IMR-90 (cell line): ENCODE results near the gene ZSCAN5A. TPM values are rescaled to one million over a fixed set of nuclear protein-coding genes. Genes with fewer than 3 reads are reported as not detected.

ENCODE experiments used
- ATAC-seq: fragments of 200-7000 bp; cut with Tn5 transposase; 2 replicates; pipeline ENCODE4 v1.9.1; 2020; ENCODE audit warnings: low read depth, mild to moderate bottlenecking, moderate library complexity
- BruUV-seq: library from RNA; stranded (reverse); fragments of 400-500 nt; replicated peaks from 2 replicates; lab custom pipeline; 2021; lab: Mats Ljungman, UMichigan
- CTCF ChIA-PET: fragments of 300-600 bp; formaldehyde crosslinking; extraction: SDS; loops from one replicate; lab custom pipeline; 2021; ENCODE audit warnings: antibody characterized with exemption; lab: Yijun Ruan, JAX
- POLR2A ChIA-PET: fragments of 300-600 bp; sonication (Branson Sonifier 250); formaldehyde crosslinking; loops from one replicate; lab custom pipeline; 2022; ENCODE audit warnings: antibody characterized with exemption; ENCODE audit not compliant: unreplicated experiment; lab: Charles Lee
- DNase-seq: peaks from one replicate; pipeline ENCODE4 v3.0.0; 2013
- H2AFZ ChIP-seq: replicated peaks from 2 replicates; pipeline ENCODE3; 2013; ENCODE audit warnings: low read length, mild to moderate bottlenecking; ENCODE audit not compliant: poor library complexity
- H2AK5ac ChIP-seq: 2 replicates; pipeline ENCODE4 v1.6.1; 2013; ENCODE audit warnings: low read depth, low read length, inconsistent platforms
- H2AK9ac ChIP-seq: replicated peaks from 2 replicates; pipeline ENCODE3; 2013; ENCODE audit warnings: mild to moderate bottlenecking, low read depth, low read length, moderate library complexity; ENCODE audit not compliant: poor library complexity
- H2BK120ac ChIP-seq: 2 replicates; pipeline ENCODE4 v1.6.1; 2013; ENCODE audit warnings: low read depth, low read length, inconsistent platforms
- H2BK15ac ChIP-seq: 3 replicates; pipeline ENCODE4 v1.6.1; 2013; ENCODE audit warnings: low read depth, low read length, inconsistent platforms
- H2BK20ac ChIP-seq: 2 replicates; pipeline ENCODE4 v1.6.1; 2013; ENCODE audit warnings: low read depth, mild to moderate bottlenecking, inconsistent platforms, low read length, moderate library complexity
- H2BK5ac ChIP-seq: 2 replicates; pipeline ENCODE4 v1.6.1; 2013; ENCODE audit warnings: mild to moderate bottlenecking, low read depth, low read length, inconsistent platforms; ENCODE audit not compliant: poor library complexity, severe bottlenecking
- H3K14ac ChIP-seq: replicated peaks from 2 replicates; pipeline ENCODE4 v1.6.1; 2013; ENCODE audit warnings: low read depth, low read length, inconsistent platforms
- H3K18ac ChIP-seq: 2 replicates; pipeline ENCODE4 v1.6.1; 2013; ENCODE audit warnings: low read depth, low read length, control low read depth
- H3K23ac ChIP-seq: 2 replicates; pipeline ENCODE4 v1.6.1; 2013; ENCODE audit warnings: low read depth, low read length, inconsistent platforms
- H3K27ac ChIP-seq: 2 replicates; pipeline ENCODE4 v1.5.1; 2013; ENCODE audit warnings: mild to moderate bottlenecking, control low read depth, low read length; ENCODE audit not compliant: insufficient read depth
- H3K27me3 ChIP-seq: 2 replicates; pipeline ENCODE4 v1.6.1; 2013; ENCODE audit warnings: low read length; ENCODE audit not compliant: control insufficient read depth, insufficient read depth
- H3K36me3 ChIP-seq: 2 replicates; pipeline ENCODE4 v1.6.1; 2013; ENCODE audit warnings: low read length, mixed read lengths; ENCODE audit not compliant: control insufficient read depth, insufficient read depth
- H3K4ac ChIP-seq: 2 replicates; pipeline ENCODE4 v1.6.1; 2013; ENCODE audit warnings: low read depth, low read length, inconsistent platforms
- H3K4me1 ChIP-seq: 2 replicates; pipeline ENCODE4 v1.6.1; 2013; ENCODE audit warnings: low read length, mixed read lengths; ENCODE audit not compliant: control insufficient read depth, insufficient read depth
- H3K4me2 ChIP-seq: 2 replicates; pipeline ENCODE4 v1.6.1; 2013; ENCODE audit warnings: low read depth, mild to moderate bottlenecking, control low read depth, low read length, moderate library complexity
- H3K4me3 ChIP-seq: 2 replicates; pipeline ENCODE4 v1.5.1; 2013; ENCODE audit warnings: low read depth, mild to moderate bottlenecking, control low read depth, low read length, moderate library complexity; ENCODE audit not compliant: insufficient read depth
- H3K56ac ChIP-seq: 2 replicates; pipeline ENCODE4 v1.6.1; 2013; ENCODE audit warnings: low read length, inconsistent platforms; ENCODE audit not compliant: insufficient read depth; ENCODE audit errors: extremely low read depth
- H3K79me1 ChIP-seq, 2 experiments: 2 replicates each; pipeline ENCODE4 v1.6.1; 2013; ENCODE audit warnings: low read length in 2 of 2, inconsistent platforms in 1 of 2, low read depth in 1 of 2
- H3K9ac ChIP-seq: 2 replicates; pipeline ENCODE4 v1.6.1; 2013; ENCODE audit warnings: low read depth, low read length, control low read depth
- H3K9me1 ChIP-seq: 2 replicates; pipeline ENCODE4 v1.6.1; 2013; ENCODE audit warnings: low read length, inconsistent platforms; ENCODE audit not compliant: insufficient read depth
- H3K9me3 ChIP-seq: 2 replicates; pipeline ENCODE4 v1.6.1; 2013; ENCODE audit warnings: low read length; ENCODE audit not compliant: control insufficient read depth, insufficient read depth
- H4K20me1 ChIP-seq: 2 replicates; pipeline ENCODE4 v1.6.1; 2013; ENCODE audit warnings: low read length, inconsistent platforms; ENCODE audit not compliant: insufficient read depth
- H4K5ac ChIP-seq: 2 replicates; pipeline ENCODE4 v1.6.1; 2013; ENCODE audit warnings: mild to moderate bottlenecking, low read depth, low read length, control low read depth
- H4K8ac ChIP-seq, 2 experiments: 2 replicates each; pipeline ENCODE4 v1.6.1; 2013; ENCODE audit warnings: low read depth in 2 of 2, low read length in 2 of 2, control low read depth in 1 of 2, inconsistent platforms in 1 of 2
- H4K91ac ChIP-seq: 2 replicates; pipeline ENCODE4 v1.6.1; 2013; ENCODE audit warnings: low read depth, low read length, inconsistent platforms; ENCODE audit not compliant: insufficient read depth
- BHLHE40 ChIP-seq: fragments of 150-350 bp; IDR thresholded peaks from 2 replicates; pipeline ENCODE4 v1.6.1; 2016; ENCODE audit warnings: mild to moderate bottlenecking, low read depth, low read length
- CEBPB ChIP-seq: IDR thresholded peaks from 2 replicates; pipeline ENCODE4 v1.6.1; 2012; ENCODE audit warnings: low read depth, low read length, improper control_type of control experiment
- FOS ChIP-seq: fragments of 150-350 bp; IDR thresholded peaks from 2 replicates; pipeline ENCODE4 v1.6.1; 2016; ENCODE audit warnings: low read depth, low read length
- MAFK ChIP-seq: IDR thresholded peaks from 2 replicates; pipeline ENCODE4 v1.6.1; 2012; ENCODE audit warnings: low read depth, low read length, improper control_type of control experiment
- MAZ ChIP-seq: IDR thresholded peaks from 2 replicates; pipeline ENCODE4 v1.6.1; 2012; ENCODE audit warnings: low read depth, mild to moderate bottlenecking, low read length, improper control_type of control experiment, moderate library complexity, borderline replicate concordance
- MXI1 ChIP-seq: IDR thresholded peaks from 2 replicates; pipeline ENCODE4 v1.6.1; 2012; ENCODE audit warnings: low read depth, mild to moderate bottlenecking, low read length, moderate library complexity, borderline replicate concordance
- NFE2L2 ChIP-seq: fragments of 150-350 bp; IDR thresholded peaks from 2 replicates; pipeline ENCODE4 v1.6.1; 2016; ENCODE audit warnings: low read depth, mild to moderate bottlenecking, low read length
- POLR2A ChIP-seq: IDR thresholded peaks from 2 replicates; pipeline ENCODE4 v1.6.1; 2012; ENCODE audit warnings: mild to moderate bottlenecking, low read depth, low read length
- RFX5 ChIP-seq: IDR thresholded peaks from 2 replicates; pipeline ENCODE4 v1.8.0; 2012; ENCODE audit warnings: low read depth, mild to moderate bottlenecking, low read length, moderate library complexity
- SMC3 ChIP-seq: fragments of 150-350 bp; IDR thresholded peaks from 2 replicates; pipeline ENCODE4 v1.6.1; 2016; ENCODE audit warnings: low read depth, mild to moderate bottlenecking, antibody characterized with exemption, low read length, moderate library complexity
- WGBS, 2 experiments: methylation state at CpG; one replicate each; pipeline versions ENCODE4 v1.1.5 to v1.1.7; 2013; ENCODE audit warnings: missing lambda C conversion rate in 2 of 2; ENCODE audit not compliant: insufficient read length in 1 of 2; ENCODE audit errors: extremely low coverage in 2 of 2; 5-methylcytosine and 5-hydroxymethylcytosine counted together
- dilution Hi-C: fragments of 300-500 bp; cut with HindIII; formaldehyde crosslinking; loops from one replicate; pipeline ENCODE4 v1.14.3; 2018; ENCODE audit warnings: low sequenced_read_pairs; ENCODE audit not compliant: unreplicated experiment
- in situ Hi-C: fragments of 300-500 bp; cut with MboI; formaldehyde crosslinking; loops from 3 replicates; pipeline ENCODE4 v1.14.3; 2019; ENCODE audit warnings: low sequenced_read_pairs, inconsistent platforms, mixed read lengths
- intact Hi-C: fragments of 100-400 bp; cut with micrococcal nuclease; formaldehyde crosslinking; loops from 2 replicates; pipeline ENCODE4 v1.10.0; 2022
- polyA plus RNA-seq, 3 experiments: library from polyadenylated mRNA; depleted of rRNA; stranded (reverse); fragments of >200 nt; gene quantifications; 2 replicates each; pipeline ENCODE4 v1.2.3, GENCODE V29; 2012; ENCODE audit warnings: low replicate concordance in 1 of 3
- total RNA-seq: library from RNA; depleted of rRNA; stranded (reverse); fragments of >200 nt; gene quantifications from 2 replicates; pipeline ENCODE4 v1.2.3, GENCODE V29; 2012
- TF ChIP-seq, protein P1 (sequence below): fragments of 150-350 bp; IDR thresholded peaks from 2 replicates; pipeline ENCODE4 v1.6.1; 2017; ENCODE audit warnings: mild to moderate bottlenecking, antibody characterized with exemption, low read length, low read depth
- TF ChIP-seq, protein P2 (sequence below): conservative IDR thresholded peaks from 2 replicates; pipeline ENCODE4 v1.5.1; 2012; ENCODE audit warnings: mild to moderate bottlenecking, low read depth, low read length, improper control_type of control experiment

The ZSCAN5A gene
- total and polyA plus RNA-seq, 2 of the 4 experiments (the other 2 are of a cell fraction) = 4.3 to 5.0 TPM

DNA sequence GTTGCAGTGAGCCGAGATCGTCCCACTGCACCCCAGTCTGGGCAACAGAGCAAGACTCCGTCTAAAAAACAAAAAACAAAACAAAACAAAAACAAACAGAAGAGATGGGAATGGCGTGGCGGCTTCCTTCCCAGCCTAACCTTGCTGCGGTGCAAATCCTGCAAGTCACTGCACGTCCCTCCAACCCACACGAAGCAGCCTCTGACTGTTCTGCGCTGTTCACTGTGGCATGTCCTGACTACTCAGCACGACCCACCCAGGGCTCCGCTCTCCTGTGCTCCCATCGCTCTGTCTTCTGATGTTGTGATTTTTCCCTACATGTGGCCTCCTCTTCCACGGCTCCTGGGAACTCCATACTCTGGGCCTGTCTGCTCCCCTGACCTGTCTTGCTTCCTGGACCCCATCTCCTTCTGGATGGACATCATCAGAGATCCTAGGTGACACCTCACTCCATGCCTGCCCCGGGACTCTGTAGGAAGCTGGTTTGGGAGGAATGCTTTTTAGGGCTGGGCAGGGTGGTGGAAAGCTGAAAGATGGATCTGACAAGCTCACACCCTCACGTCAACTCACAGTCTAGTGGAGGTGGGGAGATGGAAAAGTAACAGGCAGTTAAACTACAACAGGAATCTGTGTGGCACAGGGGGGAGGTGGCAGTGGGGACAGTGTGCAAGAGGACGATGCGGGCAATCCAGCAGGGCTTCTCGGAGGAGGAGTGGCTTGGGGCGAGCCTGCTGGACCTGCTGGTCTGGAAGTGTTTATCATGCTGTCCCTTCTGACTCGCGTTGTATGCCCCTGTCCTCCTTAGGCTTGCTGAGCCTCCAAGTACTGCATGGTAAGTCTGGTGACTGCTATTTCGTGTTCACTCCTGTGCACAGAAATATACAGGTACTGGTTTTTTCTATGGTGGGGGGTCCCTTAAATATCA is 18.8 kb downstream of the ZSCAN5A start:
- no peaks in the 10 kb centered on the region for H3K79me1 ChIP-seq
- H4K20me1 ChIP-seq = no peaks in the 10 kb centered on the region
- H2BK20ac ChIP-seq = no peak overlapping the region
- H3K4me3 ChIP-seq = no peak overlapping the region
- H3K4me2 ChIP-seq = no peak overlapping the region
- CTCF ChIA-PET = interaction anchor here (0.6 kb wide), 1 partner anchor 318 kb away, joined by 3 read pairs; no protein-coding TSS in a partner anchor
- H3K9me1 ChIP-seq = no peaks in the 10 kb centered on the region
- H3K27ac ChIP-seq = no peak overlapping the region
- no peak overlapping the region for H4K91ac ChIP-seq
- POLR2A ChIA-PET = no interaction called here
- dilution Hi-C loops (no loop called here), in situ Hi-C loops (no loop called here), intact Hi-C loops (no loop called here)
- no peak overlapping the region for H3K4ac ChIP-seq
- no peaks in the 10 kb centered on the region for H3K4me1 ChIP-seq
- H3K18ac ChIP-seq = no peak overlapping the region
- H3K56ac ChIP-seq = no peak overlapping the region
- H2AK5ac ChIP-seq = no peak overlapping the region
- BruUV-seq = no TSS peak
- no peak overlapping the region for H3K9ac ChIP-seq
- no peak overlapping the region for H2BK120ac ChIP-seq
- no peak overlapping the region for H2BK5ac ChIP-seq
- peaks cover 13% of the 10 kb centered on the region for H3K36me3 ChIP-seq
- 91% methylated on average over 12 of the region's 22 CpGs; no CpG with 5 or more reads in 1 of the 2 experiments for WGBS, 2 experiments
- no peak overlapping the region for H3K14ac ChIP-seq
- H3K27me3 ChIP-seq = no peaks in the 10 kb centered on the region
- H2AFZ ChIP-seq = no peak overlapping the region
- ATAC-seq (no peak), DNase-seq (no peak)
- TF ChIP-seq POLR2A (no peak), SMC3 (no peak), MXI1 (no peak), BHLHE40 (no peak), CEBPB (no peak), FOS (no peak), NFE2L2 (no peak), RFX5 (no peak), MAFK (no peak), MAZ (no peak)
- TF ChIP-seq, protein P1, sequence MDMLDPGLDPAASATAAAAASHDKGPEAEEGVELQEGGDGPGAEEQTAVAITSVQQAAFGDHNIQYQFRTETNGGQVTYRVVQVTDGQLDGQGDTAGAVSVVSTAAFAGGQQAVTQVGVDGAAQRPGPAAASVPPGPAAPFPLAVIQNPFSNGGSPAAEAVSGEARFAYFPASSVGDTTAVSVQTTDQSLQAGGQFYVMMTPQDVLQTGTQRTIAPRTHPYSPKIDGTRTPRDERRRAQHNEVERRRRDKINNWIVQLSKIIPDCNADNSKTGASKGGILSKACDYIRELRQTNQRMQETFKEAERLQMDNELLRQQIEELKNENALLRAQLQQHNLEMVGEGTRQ = no peak
- TF ChIP-seq, protein P2, sequence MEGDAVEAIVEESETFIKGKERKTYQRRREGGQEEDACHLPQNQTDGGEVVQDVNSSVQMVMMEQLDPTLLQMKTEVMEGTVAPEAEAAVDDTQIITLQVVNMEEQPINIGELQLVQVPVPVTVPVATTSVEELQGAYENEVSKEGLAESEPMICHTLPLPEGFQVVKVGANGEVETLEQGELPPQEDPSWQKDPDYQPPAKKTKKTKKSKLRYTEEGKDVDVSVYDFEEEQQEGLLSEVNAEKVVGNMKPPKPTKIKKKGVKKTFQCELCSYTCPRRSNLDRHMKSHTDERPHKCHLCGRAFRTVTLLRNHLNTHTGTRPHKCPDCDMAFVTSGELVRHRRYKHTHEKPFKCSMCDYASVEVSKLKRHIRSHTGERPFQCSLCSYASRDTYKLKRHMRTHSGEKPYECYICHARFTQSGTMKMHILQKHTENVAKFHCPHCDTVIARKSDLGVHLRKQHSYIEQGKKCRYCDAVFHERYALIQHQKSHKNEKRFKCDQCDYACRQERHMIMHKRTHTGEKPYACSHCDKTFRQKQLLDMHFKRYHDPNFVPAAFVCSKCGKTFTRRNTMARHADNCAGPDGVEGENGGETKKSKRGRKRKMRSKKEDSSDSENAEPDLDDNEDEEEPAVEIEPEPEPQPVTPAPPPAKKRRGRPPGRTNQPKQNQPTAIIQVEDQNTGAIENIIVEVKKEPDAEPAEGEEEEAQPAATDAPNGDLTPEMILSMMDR = no peak
- no peak overlapping the region for H3K23ac ChIP-seq
- H4K5ac ChIP-seq = no peak overlapping the region
- H2BK15ac ChIP-seq = no peak overlapping the region
- no peak overlapping the region for H4K8ac ChIP-seq
- peak overlapping the region; percentile 49 for H2AK9ac ChIP-seq
- no peaks in the 10 kb centered on the region for H3K9me3 ChIP-seq
